ENCODE results near the gene PIF1.

PIF1 gene

DNA sequence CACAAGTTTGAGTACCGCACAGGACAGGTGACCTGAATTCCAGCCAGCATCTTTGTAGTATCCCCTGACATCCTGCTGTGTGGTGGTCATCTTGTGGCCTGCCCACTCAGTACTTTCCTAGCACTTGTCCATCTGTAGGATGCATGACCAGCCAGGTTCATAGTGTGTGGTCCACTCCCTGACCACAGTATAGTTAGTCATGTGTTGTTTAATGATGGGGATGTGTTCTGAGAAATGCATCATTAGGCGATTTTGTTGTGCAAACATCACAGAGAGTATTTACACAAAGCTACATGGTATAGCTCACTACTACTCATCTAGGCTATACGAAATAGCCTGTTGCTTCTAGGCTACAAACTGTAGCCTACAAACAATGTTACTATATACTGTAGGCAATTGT, 33.2 kb downstream of the PIF1 start:
- H3K27ac ChIP-seq = no peak overlapping the region
- in situ Hi-C loops (cut with HindIII; ENCODE audit: low pct_ligation_motif_present, low sequenced_read_pairs) = no loop called here
- H3K4me3 ChIP-seq (ENCODE audit: low read depth, low read length) = no peak overlapping the region
- TF ChIP-seq, protein P1, sequence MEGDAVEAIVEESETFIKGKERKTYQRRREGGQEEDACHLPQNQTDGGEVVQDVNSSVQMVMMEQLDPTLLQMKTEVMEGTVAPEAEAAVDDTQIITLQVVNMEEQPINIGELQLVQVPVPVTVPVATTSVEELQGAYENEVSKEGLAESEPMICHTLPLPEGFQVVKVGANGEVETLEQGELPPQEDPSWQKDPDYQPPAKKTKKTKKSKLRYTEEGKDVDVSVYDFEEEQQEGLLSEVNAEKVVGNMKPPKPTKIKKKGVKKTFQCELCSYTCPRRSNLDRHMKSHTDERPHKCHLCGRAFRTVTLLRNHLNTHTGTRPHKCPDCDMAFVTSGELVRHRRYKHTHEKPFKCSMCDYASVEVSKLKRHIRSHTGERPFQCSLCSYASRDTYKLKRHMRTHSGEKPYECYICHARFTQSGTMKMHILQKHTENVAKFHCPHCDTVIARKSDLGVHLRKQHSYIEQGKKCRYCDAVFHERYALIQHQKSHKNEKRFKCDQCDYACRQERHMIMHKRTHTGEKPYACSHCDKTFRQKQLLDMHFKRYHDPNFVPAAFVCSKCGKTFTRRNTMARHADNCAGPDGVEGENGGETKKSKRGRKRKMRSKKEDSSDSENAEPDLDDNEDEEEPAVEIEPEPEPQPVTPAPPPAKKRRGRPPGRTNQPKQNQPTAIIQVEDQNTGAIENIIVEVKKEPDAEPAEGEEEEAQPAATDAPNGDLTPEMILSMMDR (IDR thresholded peaks at IDR 0.05; ENCODE audit: low read depth, low read length, missing control alignments) = no peak
- no peaks in the 10 kb centered on the region for H3K36me3 ChIP-seq (replicated peaks)
- DNase-seq = no peak
- H3K27me3 ChIP-seq (replicated peaks) = no peaks in the 10 kb centered on the region

DNA sequence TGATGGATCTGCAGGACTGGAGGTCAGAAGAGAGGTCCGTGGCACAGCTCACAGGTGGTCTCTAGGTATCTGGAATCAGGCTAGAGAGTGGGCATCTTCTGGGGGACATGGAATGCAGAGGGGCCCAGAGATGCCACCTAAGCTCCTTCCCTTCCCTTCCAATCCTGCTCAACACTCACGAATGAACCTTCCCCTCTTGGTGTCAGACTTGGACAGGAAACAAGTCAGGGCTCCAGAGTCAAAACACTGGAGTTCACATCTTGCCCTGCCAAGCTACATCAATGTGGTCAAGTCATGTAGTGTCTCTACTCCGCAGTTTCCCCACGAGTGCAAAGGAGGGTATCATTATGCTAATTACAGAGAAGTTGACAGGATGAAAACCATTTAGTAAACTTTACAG, 34.0 kb downstream of the PIF1 start:
- no peak overlapping the region for H3K4me3 ChIP-seq (ENCODE audit: low read depth, low read length)
- H3K27ac ChIP-seq = no peak overlapping the region
- H3K36me3 ChIP-seq (replicated peaks) = no peaks in the 10 kb centered on the region
- in situ Hi-C loops (cut with HindIII; ENCODE audit: low pct_ligation_motif_present, low sequenced_read_pairs) = no loop called here
- TF ChIP-seq, protein P1 (IDR thresholded peaks at IDR 0.05; ENCODE audit: low read depth, low read length, missing control alignments) = no peak
- DNase-seq = no peak
- no peaks in the 10 kb centered on the region for H3K27me3 ChIP-seq (replicated peaks)

DNA sequence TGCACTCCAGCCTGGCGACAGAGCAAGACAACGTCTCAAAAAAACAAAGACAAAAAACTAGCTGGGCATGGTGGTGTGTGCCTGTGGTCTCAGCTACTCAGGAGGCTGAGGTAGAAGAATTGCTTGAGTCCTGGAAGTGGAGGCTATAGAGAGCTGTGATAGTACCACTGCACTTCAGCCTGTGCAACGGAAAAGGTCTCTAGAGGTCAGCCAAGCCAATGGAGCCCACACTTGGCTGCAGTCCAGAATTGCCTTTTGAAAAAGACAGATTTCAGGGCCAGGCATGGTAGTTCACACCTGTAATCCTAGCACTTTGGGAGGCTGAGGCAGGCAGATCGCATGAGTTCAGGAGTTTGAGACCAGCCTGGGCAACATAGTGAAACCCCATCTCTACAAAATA, 41.7 kb downstream of the PIF1 start:
- TF ChIP-seq, protein P1 (IDR thresholded peaks at IDR 0.05; ENCODE audit: low read depth, low read length, missing control alignments) = no peak
- no peak for DNase-seq
- in situ Hi-C loops (cut with HindIII; ENCODE audit: low pct_ligation_motif_present, low sequenced_read_pairs) = no loop called here

DNA sequence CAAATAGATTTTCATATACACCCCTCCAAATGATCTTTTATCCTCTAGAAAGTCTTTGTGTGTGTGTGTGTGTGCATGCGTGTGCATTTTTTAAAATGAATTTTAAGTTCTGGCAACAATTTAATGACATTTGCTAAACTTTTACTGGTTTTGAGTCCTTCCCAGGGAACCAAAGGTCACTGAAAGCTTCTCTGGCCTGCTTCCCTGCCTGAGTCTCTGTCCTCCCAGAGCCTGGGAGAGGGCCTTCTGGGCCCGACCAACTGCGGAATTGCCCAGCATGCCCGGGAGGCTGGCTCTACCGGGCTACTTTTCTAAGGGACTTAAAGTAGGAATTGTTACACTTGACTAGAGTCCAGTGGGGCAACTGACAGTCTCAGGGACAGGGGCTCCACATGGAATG, 42.7 kb downstream of the PIF1 start:
- H3K27me3 ChIP-seq (replicated peaks) = no peaks in the 10 kb centered on the region
- TF ChIP-seq, protein P1 (IDR thresholded peaks at IDR 0.05; ENCODE audit: low read depth, low read length, missing control alignments) = no peak
- in situ Hi-C loops (cut with HindIII; ENCODE audit: low pct_ligation_motif_present, low sequenced_read_pairs) = no loop called here
- no peak overlapping the region for H3K27ac ChIP-seq
- no peak for DNase-seq
- H3K4me3 ChIP-seq (ENCODE audit: low read depth, low read length) = no peak overlapping the region
- no peaks in the 10 kb centered on the region for H3K36me3 ChIP-seq (replicated peaks)

More for the DNA sequence above, 41.7 kb downstream of the PIF1 start:
- Histone ChIP-seq H3K36me3 (replicated peaks) (no peaks in the 10 kb centered on the region), H3K4me3 (ENCODE audit: low read depth, low read length) (no peak overlapping the region), H3K27me3 (replicated peaks) (no peaks in the 10 kb centered on the region), H3K27ac (no peak overlapping the region)

DNA sequence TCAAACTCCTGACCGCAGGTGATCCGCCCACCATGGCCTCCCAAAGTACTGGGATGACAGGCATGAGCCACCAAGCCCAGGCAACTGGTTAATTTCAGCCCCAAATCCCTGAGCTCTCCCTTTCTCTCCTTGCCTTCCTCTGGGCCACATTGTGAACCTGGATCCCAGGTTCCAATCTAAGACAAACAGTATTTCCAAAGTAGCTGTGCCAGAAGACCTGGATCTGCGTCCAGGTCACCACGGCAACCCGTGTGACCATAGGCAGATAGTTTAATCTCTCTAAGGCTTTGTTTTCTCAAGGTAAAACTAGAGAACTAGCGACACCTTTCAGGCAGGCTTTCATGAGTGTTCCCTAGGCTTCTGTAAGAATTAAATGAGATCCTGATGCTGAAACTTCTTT, 44.1 kb downstream of the PIF1 start:
- Histone ChIP-seq H3K4me3 (ENCODE audit: low read depth, low read length) (no peak overlapping the region), H3K27me3 (replicated peaks) (no peaks in the 10 kb centered on the region), H3K36me3 (replicated peaks) (no peaks in the 10 kb centered on the region), H3K27ac (no peak overlapping the region)
- in situ Hi-C loops (cut with HindIII; ENCODE audit: low pct_ligation_motif_present, low sequenced_read_pairs) = no loop called here
- TF ChIP-seq, protein P1 (IDR thresholded peaks at IDR 0.05; ENCODE audit: low read depth, low read length, missing control alignments) = no peak
- no peak for DNase-seq

DNA sequence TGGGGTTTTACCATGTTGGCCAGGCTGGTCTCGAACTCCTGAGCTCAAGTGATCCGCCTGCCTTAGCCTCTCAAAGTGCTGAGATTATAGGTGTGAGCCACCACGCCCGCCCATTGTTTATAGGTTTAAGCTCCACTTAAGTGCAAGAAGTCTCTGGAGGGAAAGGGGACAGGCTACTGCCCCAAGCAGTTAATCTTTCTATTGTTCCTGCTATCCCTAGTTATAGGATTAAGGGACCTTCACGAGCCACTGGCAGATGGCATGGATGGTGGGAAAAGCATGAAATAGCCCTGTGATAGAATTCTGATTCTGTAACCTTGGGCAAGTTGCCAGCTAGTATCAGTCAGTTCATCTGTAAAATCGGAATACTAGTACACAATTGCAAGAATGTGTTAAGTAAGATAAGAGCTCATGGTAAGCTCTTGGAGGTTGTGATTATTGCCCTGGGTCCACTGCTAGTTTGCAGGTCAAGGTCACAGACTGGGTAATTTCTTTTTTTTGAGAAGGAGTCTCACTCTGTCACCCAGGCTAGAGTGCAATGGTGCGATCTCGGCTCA, 44.8 kb downstream of the PIF1 start:
- H3K36me3 ChIP-seq (replicated peaks) = no peaks in the 10 kb centered on the region
- no peak overlapping the region for H3K4me3 ChIP-seq (ENCODE audit: low read depth, low read length)
- TF ChIP-seq, protein P1 (IDR thresholded peaks at IDR 0.05; ENCODE audit: low read depth, low read length, missing control alignments) = no peak
- no peak overlapping the region for H3K27ac ChIP-seq
- in situ Hi-C loops (cut with HindIII; ENCODE audit: low pct_ligation_motif_present, low sequenced_read_pairs) = no loop called here
- no peaks in the 10 kb centered on the region for H3K27me3 ChIP-seq (replicated peaks)
- DNase-seq = no peak
